LNCaP clone FGC (cell line): ENCODE measurements around the gene MPP7.

Experiments
- DNase-seq: peaks from one replicate; pipeline ENCODE4 v3.0.0-alpha.2; 2011; ENCODE audit warnings: low read depth
- H3K4me3 ChIP-seq: 2 replicates; pipeline ENCODE4 v1.5.1; 2011; ENCODE audit warnings: mild to moderate bottlenecking, low read depth, low read length, control low read depth
- TF ChIP-seq, protein P1 (sequence below): IDR thresholded peaks from 2 replicates; pipeline ENCODE4 v1.5.1; 2012; ENCODE audit warnings: mild to moderate bottlenecking; ENCODE audit not compliant: control insufficient read depth, insufficient read depth; ENCODE audit errors: extremely low read depth

Gene MPP7

DNA sequence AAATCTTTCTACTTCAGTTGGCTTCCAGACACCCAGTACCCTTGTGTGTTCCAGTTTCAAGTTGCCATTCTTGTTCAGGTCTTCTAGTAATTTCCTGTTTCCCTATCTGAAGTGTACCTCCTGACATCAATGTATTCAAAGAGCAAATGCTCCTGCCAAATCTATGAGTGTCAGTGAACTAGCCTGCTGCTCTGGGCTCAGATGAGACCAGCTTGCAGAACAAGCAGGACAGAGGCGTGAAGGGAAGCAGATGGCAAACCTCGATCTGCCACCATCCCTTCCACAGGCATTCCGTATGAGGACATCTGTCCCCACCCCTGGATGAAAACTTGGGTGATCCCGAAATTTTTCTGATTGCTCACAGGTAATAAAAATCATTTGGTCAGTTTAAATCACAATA, 4.4 kb upstream of the MPP7 start:
- TF ChIP-seq, protein P1, sequence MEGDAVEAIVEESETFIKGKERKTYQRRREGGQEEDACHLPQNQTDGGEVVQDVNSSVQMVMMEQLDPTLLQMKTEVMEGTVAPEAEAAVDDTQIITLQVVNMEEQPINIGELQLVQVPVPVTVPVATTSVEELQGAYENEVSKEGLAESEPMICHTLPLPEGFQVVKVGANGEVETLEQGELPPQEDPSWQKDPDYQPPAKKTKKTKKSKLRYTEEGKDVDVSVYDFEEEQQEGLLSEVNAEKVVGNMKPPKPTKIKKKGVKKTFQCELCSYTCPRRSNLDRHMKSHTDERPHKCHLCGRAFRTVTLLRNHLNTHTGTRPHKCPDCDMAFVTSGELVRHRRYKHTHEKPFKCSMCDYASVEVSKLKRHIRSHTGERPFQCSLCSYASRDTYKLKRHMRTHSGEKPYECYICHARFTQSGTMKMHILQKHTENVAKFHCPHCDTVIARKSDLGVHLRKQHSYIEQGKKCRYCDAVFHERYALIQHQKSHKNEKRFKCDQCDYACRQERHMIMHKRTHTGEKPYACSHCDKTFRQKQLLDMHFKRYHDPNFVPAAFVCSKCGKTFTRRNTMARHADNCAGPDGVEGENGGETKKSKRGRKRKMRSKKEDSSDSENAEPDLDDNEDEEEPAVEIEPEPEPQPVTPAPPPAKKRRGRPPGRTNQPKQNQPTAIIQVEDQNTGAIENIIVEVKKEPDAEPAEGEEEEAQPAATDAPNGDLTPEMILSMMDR: no peak

DNA sequence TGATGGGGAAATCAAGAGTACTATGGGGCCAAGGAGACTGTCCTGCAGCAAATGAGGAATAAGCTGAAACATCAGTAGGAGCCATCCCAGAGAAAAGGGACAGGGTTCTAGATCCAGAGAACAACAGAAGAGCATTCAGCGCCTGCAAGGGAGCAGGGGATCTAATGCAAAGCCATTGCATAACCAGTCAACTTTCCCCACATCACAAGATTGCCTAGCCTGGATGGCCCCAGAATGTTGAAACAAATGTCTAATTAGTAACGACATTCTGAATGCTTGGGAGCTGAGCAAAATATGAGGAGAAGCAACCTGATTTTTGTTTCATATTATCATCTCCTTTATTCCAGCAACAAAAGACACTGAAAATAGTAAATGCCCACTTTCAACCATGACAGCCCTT, 2.7 kb upstream of the MPP7 start:
- TF ChIP-seq, protein P1: no peak
- no peak for DNase-seq

More for the DNA sequence above, 4.4 kb upstream of the MPP7 start:
- no peak overlapping the region for H3K4me3 ChIP-seq
- no peak for DNase-seq

DNA sequence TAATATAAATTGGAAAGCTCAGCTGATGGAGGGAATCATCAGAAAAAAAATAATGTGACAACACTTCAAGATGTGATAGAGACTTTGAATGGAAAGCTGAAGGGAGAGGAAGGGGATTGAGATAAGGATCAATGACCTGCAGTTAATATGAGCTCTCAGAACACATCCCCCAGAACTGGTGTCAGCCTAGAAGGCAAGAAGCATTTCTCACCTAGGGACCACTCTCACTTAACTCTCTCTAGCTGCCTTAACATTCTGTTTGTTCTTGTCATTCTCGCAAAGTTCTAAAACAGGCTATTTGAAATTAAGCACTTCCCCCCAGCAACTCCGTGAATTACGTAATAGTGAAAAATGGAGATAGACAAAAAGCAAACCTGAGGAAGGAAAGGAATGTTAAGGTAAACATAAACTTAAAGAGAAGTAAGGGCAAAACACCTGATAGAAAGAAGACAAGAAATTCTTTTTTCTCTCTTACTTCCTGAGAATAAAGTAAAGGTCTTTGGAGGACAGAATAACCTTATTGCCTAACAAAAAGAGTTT, 1.2 kb upstream of the MPP7 start:
- H3K4me3 ChIP-seq: peak overlapping the region; percentile 66
- no peak for DNase-seq

More for the DNA sequence above, 2.7 kb upstream of the MPP7 start:
- H3K4me3 ChIP-seq: no peak overlapping the region

DNA sequence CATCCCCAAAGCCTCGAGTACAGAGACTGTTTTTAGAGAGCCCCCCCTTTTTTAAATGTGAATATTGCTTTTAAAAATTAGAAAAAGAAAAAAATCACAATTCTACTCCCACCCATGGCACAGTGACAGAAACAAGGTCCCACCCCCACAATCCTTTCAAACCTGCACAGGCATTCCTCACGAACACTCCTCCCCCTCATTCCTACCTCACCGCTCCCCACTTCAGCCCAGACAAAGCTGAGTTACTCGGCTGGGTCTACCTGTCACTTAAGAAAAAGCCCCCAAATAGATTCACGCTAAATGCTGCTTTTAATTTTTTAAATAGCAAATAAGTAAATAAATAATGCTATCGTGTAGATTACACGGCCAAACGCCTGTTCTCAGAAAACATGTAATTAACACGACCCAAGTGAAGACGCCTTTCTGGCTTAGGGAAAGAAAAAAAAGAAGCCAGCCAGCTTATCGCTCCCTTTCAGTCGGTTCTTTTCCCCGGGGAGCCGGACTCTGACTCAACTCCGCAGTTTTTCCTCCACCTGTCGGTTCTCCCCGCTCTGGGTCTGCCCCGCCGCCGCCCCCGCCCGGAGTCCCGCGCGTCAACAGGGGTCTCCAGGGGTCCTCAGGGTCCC, 739 bp downstream of the MPP7 start:
- no peak for DNase-seq
- H3K4me3 ChIP-seq: peak overlapping the region; percentile 66
- TF ChIP-seq, protein P1: no peak

More for the DNA sequence above, 1.2 kb upstream of the MPP7 start:
- TF ChIP-seq, protein P1: no peak

DNA sequence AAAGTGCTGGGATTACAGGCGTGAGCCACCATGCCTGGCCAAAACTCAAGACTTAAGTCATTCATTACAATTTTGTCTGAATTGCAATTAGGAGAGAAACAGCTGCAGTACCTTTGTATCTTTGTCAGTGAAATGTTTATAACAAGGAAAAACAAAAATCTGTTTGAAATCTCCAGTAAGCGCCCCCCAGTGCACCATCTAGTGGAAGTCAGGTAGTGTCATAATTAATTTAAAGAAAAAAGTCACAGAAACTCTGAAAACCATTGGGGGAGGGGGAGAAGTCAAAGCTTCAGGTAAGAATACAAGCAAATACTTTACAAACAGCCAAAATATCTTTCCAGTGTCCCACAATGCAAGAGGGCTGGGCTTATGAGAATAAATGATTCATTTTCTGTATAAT, 2.8 kb downstream of the MPP7 start:
- DNase-seq: no peak
- H3K4me3 ChIP-seq: no peak overlapping the region
- TF ChIP-seq, protein P1: no peak

DNA sequence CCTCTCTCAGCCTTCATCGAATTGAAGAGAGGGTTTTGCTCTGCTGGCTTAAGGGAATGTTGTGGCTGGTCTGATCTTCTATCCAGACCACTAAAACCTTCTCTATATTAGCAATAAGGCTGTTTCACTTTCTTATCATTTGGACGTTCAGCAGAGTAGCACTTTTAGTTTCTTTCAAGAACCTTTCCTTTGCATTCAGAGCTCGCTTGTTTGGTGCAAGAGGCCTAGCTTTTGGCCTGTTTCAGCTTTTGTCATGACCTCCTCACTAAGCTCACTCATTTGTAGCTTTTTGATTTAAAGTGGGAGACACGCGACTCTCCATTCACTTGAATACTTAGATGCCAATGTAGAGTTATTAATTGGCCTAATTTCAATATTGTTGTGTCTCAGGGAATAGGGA, 3.9 kb downstream of the MPP7 start:
- TF ChIP-seq, protein P1: no peak
- no peak for DNase-seq
- H3K4me3 ChIP-seq: no peak overlapping the region

DNA sequence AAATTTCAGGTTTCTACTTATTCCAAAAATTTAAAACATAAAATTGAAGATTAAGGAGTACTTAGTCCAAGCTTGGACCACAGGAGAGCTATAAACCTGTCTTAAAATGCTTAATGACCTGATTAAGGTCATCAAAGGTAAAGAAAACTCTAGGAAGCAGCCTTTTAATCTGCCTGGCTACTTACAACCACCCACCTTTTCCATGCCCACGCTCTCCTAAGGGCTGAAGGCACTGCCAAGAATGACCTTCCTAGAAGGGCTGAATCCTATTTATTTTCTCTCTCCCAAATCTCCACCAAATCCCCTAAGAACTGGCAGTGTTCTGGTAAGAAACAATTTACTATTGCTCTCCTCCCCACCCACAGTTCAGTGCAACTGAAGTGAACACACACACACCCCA, 6.8 kb downstream of the MPP7 start:
- no peak for DNase-seq
- TF ChIP-seq, protein P1: no peak
- H3K4me3 ChIP-seq: no peak overlapping the region
